Loucy (cell line): ENCODE data around the gene UBL7.

ENCODE experiments used
- CTCF ChIP-seq: fragments of 200-600 bp; sonication (generic); conservative IDR thresholded peaks from 2 replicates; pipeline ENCODE4 v1.5.1; 2014; ENCODE audit warnings: mild to moderate bottlenecking, antibody characterized with exemption, low read length
- EZH2phosphoT487 ChIP-seq: fragments of 200-600 bp; IDR thresholded peaks from 2 replicates; pipeline ENCODE4 v1.6.1; 2018; ENCODE audit warnings: antibody characterized with exemption, mild to moderate bottlenecking, moderate library complexity, borderline replicate concordance

DNA sequence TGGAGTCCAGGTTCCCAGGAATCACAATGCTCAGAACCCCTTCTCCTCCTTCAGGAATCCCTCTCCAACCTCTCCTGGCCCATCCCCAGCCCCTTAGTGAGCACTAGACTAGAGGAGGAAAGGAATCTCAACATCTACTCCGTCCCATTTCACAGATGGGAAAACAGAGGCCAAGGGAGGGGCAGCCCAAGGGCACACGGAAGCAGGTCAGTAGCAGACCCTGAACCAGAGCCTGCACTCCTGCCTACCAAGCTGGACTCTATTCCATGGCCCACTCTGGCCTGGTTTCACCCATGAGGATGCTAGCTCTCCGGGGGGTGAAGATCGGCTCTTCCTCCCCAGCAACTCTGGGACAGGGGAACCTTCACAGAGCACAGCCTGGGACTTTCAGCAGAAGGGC, 41.5 kb downstream of the UBL7 start:
- TF ChIP-seq CTCF = no peak
- TF ChIP-seq EZH2phosphoT487 = no peak
